GM21423 (cell line): Measurements from ENCODE around the gene THADA.
A peak's percentile ranks its signal among the peaks of the same experiment; 100 is the strongest.

Experiments
- ATAC-seq: cut with Tn5 transposase; IDR thresholded peaks from one replicate; pipeline ENCODE4 v1.9.1; 2021; ENCODE audit warnings: mild to moderate bottlenecking, moderate library complexity; ENCODE audit not compliant: unreplicated experiment

Gene THADA

DNA sequence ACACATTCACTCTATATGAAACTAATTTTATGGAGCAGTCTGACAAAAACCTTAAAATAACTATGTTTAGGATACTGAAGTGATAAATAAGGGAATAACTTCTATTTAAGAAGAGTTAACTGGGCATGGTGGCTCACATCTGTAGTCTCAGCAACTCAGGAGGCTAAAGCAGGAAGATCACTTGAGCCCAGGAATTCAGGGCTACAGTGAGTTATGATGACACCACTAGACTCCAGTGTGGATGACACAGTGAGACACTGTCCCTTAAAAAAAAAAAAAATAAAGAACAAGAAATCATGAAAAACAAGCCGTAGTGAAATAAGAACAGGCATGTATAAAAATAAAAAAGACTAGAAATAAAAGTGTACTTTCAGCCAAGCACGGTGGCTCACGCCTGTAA, 82.0 kb downstream of the THADA start:
- ATAC-seq, result no peak

DNA sequence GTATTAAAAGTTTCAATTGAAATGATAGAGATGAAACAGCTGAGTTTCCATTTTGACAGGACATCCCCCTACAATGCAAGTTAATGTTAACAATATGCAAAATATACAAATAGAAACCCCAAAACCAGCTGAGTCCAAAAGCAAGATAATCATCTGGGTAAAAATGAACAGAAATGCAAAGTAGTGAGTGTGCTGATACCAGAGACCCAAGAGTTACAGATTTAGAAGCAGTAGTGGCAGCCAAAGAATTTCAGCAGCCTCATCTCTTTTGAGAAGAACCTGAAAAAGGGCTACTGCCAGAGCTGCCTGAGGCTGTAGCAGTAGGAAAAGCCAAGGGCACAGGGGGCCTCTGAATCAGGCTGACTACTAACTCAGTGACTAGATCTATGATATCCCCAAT, 82.6 kb downstream of the THADA start:
- no peak for ATAC-seq

DNA sequence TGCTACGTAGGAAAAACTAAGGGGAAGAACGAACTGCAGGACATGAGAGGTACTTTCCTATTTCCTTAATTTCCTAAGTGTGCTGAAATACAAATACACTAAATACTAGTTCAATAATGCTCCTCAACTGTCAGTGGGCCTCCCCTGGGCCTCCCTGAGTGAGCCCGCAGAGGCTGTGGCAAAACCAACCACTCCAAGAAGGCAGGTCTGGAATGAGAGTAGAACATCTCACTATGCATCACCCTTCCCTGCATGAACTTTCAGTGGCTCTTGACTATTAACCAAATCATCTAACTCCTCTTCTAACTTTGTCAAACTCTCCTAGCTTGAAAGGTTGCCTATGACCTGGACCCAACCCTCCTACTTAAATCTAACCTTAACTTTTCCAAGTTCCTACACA, 84.6 kb downstream of the THADA start:
- no peak for ATAC-seq

DNA sequence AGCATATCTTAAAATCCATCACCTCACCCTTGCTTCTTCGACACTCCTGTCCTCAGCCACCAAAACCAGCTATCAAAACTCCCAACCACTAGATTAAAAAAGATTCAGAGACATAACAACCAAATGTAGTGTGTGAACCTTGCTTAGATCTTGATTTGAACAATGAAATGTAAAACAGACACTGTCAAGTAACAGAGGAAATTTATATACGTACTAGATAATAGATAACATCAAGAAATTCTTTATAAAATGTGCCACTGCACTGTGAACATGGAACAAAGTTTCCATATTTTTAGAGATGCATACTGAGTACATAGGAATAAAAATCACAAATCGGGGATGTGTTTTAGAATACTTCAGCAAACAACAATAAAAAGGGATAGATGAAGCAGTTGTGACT, 86.0 kb downstream of the THADA start:
- ATAC-seq, result no peak

DNA sequence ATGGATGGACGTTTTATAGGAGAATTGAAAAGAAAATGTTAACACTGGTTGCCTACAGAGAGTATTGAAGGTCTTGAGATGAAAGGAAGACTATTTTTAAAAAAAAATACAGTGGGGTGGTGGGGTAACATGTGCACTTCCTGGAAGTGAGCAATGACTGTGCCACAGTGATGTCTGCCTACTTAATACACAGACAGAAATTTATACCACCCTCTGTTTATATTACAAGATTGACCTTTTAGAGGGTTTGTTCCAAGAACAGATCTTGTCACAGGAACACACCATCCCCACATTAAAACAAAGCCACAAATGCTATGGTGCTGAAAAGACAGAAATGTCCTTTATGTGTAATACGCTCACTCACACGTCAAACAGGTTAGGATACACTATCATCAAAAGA, 87.6 kb downstream of the THADA start:
- ATAC-seq, result no peak

DNA sequence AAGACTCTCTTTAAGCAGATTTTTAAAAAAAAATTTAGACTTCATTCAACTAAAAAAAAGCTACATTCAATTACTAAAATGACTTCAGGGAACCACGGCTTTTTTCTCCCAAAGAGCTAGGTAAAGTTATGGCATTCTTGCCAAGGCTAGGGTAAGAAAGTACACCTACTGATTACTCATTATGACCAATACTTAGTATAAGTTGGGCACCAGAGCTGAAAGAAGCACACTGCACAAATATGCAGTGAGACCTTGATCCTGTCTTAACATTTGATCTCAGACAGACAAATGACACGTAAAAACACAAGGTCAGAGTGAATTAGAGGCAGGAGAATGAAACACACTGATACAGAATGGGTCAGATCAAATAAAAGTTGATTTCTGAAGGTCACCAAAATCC, 88.7 kb downstream of the THADA start:
- ATAC-seq, result no peak

DNA sequence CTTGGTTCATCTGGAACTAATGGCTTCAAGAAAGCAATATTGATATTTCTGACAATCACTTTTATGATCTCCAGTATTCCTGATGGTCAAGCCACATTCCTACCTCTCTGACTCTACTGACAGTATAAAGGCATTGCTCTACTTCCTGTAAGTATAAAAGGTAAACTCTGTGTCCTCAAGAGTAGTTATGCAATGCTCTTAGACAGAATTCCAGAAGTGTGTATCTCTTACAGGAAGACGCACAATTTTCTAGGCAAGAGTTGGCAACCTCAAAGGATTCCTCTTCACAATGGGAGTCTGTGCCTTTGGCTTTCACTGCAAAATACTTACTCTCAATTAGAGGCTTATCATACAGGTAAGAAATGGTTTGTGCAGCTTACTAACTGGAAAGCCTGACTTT, 100.1 kb downstream of the THADA start:
- ATAC-seq, result no peak

DNA sequence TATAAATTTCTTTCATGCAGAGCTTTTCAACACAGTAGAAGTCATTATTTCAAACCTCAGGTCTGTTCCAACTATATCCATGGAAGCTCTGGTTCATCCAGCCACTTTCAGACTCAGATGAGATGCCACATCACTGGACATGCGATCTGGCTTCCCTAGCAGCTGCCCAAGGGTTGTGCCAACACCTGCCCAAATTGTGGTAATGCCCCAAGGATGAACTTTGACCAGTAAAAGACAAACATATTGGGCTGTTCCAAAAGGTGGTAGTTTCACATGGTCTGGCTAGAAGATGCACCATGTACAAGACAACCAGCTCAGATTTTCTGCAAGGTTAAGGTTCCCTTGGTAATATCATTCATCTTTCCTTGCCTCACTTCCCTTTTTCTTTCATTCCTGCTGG, 101.9 kb downstream of the THADA start:
- ATAC-seq, result no peak

DNA sequence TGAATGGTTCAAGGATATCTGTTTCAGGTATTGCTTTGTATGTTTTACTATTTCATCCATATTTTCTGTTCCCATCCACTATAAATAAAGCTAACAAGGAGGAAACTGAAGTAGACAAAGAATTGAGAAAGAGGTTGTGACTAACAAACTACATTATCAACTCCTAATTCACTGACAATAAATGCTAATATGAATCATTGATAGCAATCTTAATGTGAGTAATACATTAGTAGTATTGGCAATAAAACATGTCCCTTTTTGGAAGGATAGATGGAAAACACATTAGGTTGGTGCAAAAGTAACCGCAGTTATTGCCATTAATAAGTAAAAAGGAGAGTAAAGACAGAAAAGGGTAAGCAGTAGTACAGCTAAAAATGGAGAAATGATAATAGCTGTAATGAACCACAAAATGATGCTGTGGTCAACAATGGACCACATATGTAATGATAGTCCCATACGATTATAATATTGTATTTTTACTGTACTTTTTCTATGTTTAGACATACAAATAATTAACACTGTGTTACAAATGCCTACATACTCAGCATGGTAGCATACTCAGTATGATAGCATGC, 104.7 kb downstream of the THADA start:
- ATAC-seq, result no peak

DNA sequence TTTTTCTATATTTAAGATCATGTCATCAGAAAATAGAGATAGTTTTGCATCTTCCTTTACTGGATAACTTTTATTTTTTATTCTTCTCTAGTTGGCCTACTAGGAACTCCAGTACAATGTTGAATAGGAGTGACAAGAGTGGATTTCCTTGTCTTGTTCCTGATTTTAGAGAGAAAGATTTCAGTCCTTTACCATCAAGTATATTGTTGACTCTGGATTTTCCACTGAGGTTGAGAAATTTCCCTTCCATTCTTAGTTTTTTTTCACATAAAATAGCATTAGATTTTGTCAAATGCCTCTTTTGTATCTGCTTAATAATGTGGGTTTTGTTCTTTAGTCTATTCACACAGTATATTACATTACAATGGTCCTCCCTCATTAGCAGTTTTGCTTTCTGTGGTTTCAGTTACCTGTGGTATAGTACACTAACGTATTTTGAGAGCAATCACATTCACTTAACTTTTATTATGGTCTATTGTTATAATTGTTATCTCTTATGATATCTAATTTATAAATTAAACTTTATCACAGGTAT, 105.5 kb downstream of the THADA start:
- ATAC-seq, result no peak

DNA sequence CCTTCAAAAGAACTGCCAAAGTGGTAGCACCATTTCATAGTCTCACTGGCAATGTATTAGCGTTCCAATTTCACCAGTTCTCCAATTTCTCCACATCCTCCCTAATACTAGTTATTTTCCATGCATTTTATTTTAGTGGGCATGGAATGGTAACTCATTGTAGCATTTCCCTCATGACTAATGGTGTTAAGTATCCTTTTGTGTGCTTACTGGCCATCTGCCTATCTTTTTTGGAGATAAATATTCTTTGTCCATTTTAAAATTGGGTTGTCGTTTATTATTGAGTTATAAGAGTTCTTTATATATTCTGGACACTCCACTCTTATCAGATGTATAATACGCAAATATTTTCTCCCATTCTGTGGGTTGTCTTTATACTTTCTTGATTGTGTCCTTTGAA, 107.1 kb downstream of the THADA start:
- no peak for ATAC-seq

DNA sequence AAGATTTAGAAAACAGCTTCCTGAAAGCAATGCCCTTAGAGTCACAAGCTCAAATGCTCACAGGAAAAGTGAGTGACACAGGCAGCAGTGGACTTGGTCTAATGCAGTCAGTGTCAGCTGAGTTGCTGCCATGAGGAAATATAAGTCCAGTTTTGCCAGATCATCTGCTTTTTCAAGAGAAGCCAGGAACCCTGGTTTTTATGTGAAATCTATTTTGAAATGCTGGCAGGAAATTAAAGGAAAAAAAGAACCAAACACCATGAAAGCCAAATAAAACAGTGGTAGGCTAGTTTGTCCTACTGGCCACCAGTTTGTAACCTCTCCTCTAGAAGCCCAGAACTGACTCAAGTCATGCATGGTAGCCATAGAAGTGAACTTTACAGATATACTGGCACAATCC, 109.2 kb downstream of the THADA start:
- no peak for ATAC-seq

DNA sequence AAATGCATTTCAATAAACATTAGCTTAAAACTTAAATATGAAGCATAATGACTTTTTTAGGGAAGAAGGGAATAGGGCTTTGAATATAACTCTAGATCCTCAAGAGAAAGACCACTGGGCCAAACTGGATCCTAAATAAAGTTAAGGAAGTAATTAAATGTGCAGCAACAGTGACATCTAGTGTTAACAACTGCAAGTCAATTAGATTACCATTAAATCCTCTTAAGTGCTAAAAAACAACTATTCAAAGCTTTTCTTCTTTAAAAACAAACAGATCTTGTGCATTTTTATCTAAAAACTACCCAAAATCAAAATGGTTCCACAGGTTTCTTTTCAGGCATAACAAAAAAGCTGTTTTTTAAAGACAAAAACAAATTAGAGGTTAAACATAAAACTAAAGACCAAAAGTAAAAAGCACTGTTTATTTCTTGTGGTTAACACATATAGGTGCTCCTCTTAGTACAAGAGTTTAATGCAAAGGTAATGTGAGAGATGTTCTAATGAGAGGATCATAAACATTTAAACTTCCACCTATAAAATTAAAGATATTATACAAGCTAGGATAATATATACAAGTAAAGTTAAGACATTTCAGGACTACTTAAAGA, 111.4 kb downstream of the THADA start:
- no peak for ATAC-seq

DNA sequence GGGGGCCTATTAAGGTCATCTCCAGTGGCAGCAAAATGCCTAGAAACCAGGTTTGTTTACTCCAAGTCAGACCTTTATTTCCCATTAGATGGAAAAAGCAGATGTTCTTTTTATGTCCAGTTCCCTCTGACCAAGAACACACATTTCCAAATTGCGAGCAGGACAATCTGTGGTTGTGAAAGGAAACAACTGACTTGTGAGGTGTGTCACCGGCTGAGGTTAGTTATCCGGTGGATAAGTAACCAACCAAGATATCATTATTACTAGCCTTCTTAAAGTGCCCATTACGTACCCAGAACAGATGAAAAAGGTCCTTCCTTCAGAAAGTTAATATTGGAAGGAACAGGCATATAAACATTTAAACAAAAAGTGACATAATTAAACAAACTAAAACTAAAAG, 112.9 kb downstream of the THADA start:
- ATAC-seq, result peak; percentile 69

DNA sequence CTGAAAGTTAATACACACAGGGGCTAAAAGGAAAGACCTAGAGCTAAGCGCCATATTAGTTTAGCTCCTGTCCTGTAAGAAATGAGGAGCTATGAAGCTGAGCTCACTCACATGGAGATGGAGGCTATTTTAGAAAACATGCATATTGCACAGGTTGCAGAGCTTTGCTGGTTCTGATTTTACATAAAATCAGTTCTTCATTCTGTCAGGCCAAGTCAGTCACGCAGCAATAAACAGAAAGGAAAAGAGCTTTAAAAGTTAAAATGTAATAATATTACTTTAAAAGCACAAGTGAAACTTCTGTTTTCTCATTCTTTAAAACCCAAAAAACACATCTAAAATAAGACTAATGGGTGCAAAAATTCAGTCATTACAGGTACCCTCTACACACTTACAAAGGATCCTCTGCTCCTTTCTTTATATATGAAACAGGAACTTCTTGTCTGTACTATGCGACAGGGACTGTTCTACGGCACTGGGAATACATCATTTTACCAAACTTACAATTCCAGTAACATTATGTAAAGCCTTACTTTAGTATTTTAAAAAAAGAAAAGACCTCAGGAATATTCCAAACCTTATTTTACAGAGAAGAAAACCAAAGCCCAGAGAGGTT, 113.8 kb downstream of the THADA start:
- ATAC-seq, result no peak

DNA sequence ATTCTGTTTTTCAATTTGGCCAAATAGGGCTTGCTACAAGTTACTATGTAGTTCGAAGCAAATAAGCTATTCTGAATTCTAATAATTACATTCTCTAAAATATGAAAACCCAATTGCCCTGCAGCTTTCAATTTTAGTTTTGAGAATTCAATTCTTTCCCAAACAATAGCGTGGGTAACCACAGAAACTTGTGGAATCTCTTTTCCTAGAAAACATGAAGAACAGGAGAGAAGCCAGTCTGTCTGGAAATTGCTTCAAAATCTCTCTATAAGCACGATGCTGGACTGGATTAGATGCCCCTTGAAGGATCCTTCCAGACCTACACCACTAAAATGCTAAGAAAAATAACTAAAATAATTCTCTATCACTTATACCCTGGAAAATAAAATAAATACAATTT, 115.0 kb downstream of the THADA start:
- no peak for ATAC-seq

DNA sequence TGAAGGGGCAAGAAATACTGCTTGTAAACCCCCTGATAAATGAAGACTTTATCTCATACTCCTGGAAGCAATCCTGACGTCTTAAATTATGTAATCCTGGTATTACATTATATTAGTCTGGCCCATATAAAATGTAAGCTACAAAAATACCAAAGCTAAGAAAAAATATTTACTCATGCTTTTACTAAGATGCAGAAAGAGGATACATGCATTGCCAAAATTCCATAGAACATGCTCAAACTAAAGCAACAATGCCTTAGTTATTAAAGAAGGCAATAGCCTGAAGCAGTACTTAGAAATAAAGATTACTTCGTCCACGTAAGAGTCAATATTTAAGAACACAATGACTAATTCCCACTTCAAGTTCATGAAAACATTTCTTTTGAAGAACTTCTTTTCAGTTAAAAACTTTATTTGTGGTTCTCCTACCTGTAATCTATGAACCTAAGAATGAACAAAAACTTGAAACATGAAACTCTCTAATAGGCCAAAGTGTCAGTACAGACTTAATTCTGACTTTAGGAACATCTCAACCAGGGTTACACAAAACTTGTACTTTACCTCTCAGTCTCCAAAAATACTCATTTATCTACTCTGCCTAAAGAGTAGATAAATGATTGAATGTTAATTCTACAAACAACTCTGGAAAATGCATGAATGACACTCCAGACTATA, 117.3 kb downstream of the THADA start:
- no peak for ATAC-seq

DNA sequence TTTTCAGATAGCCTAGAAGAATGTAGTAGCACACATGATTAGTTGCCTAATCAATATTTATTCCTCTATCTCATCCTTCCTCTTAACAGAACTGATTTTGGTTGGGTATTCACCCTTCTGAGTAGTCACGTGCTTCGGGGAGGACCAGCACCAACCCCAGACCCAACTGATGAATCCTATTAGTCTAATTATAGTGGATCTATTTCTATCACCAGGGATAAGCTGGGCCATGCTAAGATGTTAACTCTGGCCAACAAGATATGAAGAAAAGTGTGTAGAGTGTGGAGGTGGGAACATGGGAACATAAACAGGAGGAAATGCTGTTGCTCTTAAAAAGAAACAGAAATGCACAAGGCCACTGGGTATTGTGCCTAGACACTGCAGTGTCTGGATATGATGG, 119.9 kb downstream of the THADA start:
- ATAC-seq, result no peak

DNA sequence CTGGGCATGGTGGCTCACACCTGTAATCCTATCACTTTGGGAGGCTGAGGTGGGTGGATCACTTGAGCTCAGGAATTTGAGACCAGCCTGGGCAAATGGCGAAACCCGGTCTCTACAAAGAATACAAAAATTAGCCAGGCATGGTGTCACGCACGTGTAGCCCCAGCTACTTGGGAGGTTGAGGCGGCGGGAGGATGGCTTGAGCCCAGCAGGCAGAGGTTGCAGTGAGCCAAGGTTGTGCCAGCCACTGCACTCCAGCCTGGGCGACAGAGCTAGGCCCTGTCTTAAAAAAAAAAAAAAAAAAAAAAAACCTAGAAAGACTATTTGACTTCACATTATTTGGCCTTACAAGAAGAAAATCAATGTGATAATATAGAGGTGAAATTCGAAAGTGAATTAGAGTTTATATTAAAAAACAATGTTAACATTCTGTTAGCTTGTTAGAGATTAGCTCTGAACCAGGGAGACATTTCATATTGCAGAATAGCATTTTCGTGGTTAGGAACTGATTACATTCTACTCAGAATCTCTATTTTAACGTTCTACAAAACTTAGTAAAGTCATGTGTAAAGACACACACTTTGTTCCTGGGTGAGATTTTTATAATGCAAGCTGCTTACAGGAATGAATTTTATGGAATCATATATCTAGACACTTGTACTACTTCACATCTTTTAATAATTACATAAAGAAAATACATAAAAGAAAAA, 120.5 kb downstream of the THADA start:
- no peak for ATAC-seq

DNA sequence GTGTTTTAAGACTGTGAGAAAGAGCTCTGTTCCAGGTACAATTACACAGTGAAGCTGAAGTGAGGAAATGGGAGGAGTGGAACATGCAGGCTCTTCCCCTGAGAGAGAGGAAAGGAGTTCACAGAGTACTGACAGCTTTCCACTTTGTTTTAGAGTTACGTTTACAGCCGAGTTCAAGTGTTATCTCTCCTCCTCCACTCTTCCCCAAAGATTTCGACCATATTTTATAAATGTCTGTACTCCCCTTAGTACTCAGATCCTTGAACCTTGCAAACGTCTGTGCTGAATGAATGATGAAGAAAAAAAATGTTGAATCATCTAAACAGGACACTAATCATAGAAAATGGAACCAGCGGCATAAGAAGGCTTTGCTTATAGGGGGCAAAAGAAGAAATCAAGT, 121.6 kb downstream of the THADA start:
- ATAC-seq, result no peak

DNA sequence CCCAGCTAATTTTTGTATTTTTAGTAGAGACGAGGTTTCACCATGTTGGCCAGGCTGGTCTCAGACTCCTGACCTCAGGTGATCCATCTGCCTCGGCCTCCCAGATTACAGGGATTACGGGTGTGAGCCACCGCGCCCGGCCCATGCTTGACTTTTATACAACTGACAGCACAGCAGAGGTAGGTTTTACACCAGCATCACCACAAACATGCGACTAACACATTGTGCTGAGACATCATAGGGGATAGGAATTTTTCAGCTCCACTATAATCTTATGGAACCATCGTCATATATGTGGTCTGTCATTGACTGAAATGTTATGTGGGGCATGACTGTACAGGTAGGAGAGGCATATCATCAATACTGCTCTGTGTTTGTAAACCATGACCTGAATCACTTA, 122.1 kb downstream of the THADA start:
- ATAC-seq, result no peak
